GM21423 (cell line): ENCODE results near the gene TBC1D22A.
A peak's percentile ranks its signal among the peaks of the same experiment; 100 is the strongest.
"Not testable (repeated sequence)": the region's sequence is repeated elsewhere in the genome, so short reads cannot be mapped to it uniquely, and the experiment has no call there.

Experiments used
- ATAC-seq: cut with Tn5 transposase; IDR thresholded peaks from one replicate; pipeline ENCODE4 v1.9.1; 2021; ENCODE audit warnings: mild to moderate bottlenecking, moderate library complexity; ENCODE audit not compliant: unreplicated experiment

Gene TBC1D22A, protein sequence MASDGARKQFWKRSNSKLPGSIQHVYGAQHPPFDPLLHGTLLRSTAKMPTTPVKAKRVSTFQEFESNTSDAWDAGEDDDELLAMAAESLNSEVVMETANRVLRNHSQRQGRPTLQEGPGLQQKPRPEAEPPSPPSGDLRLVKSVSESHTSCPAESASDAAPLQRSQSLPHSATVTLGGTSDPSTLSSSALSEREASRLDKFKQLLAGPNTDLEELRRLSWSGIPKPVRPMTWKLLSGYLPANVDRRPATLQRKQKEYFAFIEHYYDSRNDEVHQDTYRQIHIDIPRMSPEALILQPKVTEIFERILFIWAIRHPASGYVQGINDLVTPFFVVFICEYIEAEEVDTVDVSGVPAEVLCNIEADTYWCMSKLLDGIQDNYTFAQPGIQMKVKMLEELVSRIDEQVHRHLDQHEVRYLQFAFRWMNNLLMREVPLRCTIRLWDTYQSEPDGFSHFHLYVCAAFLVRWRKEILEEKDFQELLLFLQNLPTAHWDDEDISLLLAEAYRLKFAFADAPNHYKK

GRCh38 chr22:46762238-46763050, at the start of gene TBC1D22A:
Gene TBC1D22A (plus strand): TSS chr22:46762650. CDS start chr22:46762787, 137 bp downstream.
- peak; percentile 74 for ATAC-seq

DNA sequence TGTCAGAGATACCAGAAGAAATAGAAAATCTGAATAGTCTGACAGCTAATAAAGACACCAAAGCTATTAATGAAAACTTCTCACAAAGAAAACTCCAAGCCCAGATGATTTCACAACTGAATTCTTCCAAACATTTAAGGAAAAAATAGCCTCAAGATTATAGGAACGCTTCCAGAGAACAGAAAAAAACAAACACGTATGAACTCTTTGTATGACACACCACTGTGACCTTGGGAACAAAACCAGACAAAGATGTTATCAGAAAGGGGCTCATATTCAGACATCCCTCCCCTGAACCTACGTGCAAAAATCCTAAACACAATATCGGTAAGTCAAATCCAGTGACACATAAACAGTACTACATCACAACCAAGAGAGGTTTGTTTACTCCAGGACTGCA, 47.9 kb upstream of the TBC1D22A start:
- ATAC-seq = no peak

DNA sequence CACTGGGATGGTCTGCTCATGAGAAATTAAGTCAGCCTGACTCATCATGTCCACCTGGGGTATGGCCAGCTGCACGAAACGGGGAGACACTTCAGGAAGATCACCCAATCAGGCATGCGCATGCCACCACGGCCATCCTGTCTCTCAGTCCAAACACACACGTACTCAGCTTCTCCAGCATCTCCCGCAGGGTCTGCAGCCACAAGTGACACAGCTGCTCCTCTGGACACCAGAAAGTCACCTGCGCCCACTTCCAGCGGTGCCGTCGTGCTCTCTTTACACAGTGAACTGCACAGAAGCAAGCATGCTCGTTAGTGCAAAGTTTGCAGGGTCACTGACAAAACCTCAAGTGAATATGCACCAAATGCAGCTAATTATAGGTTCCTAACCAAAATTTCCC, 42.5 kb upstream of the TBC1D22A start:
- no peak for ATAC-seq

- no peak for ATAC-seq
Measured at GRCh38 chr22:46721501-46722085, 40.9 kb upstream of the TBC1D22A start.

- no peak for ATAC-seq
Measured at GRCh38 chr22:46723882-46724281, 38.6 kb upstream of the TBC1D22A start.

DNA sequence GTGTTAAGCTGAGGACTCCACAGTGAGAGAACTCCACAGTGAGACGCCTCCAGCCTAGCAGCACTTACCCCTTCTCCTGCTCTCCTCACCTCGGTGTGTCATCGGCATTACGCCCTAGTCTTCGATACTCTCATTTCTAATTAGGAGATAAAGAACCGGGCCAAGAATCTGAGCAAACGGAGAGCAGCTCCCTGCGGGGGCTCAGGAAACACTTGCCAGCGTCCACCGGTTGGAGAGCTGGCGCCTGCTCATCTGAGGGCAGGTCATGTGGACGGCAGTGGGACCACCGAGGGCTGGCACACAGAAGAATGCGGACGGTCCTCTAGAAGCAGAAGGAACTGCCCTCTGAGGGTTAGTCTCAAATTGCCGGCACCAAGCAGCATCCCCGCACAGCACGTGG, 37.4 kb upstream of the TBC1D22A start:
- no peak for ATAC-seq

GRCh38 chr22:46726066-46726985, 36.1 kb upstream of the TBC1D22A start:
- ATAC-seq = no peak

- ATAC-seq = no peak
Measured at GRCh38 chr22:46726986-46727317, 35.5 kb upstream of the TBC1D22A start.

GRCh38 chr22:46727813-46728364, 34.6 kb upstream of the TBC1D22A start:
- no peak for ATAC-seq

DNA sequence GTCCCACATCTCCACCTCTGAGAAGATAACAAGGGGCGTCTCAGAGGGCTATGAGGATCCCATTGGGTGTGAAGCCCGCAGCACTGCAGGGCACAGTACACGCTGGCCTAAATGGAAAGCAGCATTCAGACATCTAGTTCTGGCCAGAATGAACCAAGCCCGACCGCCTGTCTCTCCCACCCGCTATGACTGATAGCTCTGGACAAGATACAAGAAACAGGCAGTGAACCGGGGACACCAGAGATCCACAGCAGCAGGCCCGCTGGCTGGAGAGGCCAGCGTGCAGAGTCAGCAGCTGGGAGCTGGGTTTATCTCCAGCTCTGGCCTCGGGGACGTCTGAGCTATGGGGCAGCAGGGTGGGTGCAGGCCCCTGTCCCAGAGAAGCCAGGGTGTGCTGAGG, 34.0 kb upstream of the TBC1D22A start:
- no peak for ATAC-seq

- ATAC-seq = no peak
Measured at GRCh38 chr22:46730568-46731245, 31.7 kb upstream of the TBC1D22A start.

DNA sequence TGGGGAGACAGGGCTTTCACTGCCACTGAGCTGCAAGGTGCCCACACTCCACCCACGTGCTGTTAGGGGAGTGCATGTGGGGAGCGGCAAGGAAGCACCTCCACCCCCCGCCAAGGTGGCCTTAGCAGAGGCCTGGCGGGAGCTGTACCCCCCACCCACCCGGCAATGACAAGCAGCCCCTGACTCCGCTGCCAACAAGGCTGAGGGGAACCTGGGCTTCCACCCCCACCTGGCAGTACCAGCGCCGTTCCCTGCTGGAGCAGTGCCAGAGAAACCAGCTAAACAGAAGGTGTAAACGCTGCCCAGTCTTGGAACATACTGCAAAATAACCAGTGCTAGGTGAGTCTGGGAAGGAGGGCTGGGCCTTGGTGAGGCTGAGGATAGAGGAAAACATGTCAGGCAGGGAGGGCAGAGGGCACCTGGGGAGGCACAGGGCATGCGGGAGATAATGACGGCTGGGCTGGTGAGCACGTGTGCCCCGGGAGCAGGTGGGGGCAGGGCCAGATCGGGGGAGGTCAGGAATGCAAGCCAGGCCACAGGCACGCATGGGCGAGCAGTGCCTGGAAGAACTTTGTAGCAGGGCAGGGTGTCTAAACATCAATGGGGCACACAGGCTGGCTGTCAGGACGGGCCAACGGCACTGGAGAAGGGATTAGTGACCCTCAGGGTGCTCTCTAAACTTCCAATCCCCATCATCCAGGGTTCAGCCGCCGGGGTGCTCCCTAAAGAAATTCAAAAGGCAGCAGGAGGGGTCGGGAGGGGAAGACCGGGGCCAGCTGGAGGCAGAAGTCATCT, 31.0 kb upstream of the TBC1D22A start:
- no peak for ATAC-seq

DNA sequence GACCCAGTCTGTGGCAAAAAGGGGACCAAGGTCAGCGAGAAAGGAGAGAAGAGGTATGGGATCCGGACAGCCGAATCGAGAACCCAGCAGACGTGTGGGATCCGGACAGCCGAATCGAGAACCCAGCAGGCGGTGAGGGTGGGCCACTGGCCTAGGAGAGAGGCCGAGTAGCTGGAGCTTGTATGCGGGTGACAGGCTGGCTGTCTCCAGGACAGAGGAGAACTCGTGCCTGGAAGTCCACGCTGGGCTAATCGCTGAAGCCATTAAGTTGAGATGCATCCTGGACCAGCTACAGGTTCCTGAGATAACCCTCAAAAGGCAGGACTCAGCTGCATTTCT, 30.4 kb upstream of the TBC1D22A start:
- no peak for ATAC-seq

DNA sequence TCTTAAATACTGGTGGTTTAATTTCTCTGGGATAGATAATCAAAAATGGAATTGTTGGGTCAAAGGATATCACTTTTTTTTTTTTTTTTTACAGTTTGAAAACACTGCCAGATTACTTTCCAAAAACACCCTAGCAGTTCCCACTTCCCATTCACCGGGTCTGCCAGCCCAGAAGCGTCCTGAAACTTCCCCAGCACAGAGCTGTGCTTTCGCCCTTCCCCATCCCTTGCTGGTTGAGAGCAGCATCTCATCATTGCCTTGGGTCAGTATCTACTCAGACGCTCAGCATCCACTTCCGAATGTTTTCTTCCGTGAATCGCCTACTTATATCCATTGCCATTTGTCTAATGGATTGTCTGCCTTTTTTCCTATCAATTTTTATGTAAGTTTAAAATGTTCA, 29.9 kb upstream of the TBC1D22A start:
- no peak for ATAC-seq

- not testable (repeated sequence) for ATAC-seq
Measured at GRCh38 chr22:46734213-46734722, 28.2 kb upstream of the TBC1D22A start.

DNA sequence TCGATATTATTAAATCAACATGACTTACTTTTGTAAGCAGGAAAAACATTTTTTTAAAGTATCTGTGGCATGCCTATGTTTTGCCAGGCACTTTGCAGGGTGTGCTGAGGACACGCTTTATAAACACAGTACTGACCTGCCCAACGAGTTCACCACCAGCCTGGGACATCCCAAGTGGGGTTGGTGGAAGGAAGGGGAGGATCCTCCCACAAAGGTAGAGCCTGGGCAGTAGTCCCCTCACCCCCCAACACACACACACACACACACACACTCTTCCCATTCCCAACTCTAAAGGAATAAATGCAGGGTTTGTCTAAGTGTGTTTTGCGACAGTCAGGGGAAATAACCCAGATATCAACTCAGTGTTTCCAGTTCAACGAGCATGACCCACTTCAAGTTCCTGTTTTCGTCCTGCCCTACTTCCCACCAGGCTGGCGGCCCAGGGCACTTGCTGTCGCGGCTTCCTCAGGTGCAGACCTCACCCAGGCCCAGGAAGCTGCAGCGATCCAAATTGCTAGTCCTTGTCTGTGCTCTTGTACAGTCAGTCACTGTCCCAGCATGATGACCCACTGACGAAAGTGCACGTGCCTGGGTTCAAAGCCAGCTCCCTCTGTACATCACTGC, 27.5 kb upstream of the TBC1D22A start:
- ATAC-seq = no peak

DNA sequence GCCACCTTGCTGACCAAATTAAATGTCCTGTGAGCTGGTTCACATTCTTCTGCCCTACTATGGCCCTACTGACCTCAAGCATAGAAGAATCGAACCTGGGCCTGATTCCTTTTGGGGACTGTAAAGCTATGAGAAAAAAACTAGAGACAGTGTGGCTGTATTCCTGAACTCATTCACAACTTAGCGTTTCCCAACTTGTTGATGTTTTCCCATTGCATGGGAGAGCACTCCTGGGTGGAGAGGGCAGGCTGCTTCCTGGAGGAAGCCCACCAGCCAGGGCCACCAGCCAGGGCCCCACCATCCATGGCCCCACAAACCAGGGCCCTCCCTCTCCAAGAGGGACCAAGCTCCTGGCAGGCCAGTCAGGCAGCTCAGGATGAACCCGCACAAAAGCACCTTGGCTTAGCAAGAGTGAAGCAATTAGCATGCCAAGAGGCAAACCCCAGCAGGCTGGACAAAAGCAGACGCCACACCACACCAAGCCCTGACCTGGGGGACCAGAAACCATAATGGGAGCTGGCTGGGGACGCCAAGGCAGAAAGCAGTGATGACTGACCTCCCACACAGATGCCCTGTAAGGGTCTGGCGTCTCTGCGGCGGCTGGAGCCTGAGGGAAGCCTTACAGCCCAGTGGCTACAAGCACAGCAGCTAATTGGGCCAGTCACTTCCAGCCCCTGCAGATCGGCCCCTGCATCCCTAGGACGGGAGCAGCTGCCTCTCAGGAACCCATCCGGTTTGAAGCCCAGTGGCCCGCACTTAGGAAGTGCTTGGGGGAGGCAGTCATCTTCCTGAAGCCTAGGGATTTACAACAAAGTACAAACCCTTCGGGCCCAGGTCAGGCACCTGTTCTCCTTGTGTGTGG, 26.5 kb upstream of the TBC1D22A start:
- no peak for ATAC-seq
